Parathyroid adenoma (tissue), 2 donors: ENCODE data around the gene GPATCH1.

ENCODE experiments used
- H2AFZ ChIP-seq: fragments of 300-600 bp; sonication (generic); one replicate; pipeline ENCODE4 v1.7.0; 2017; ENCODE audit warnings: antibody characterized with exemption, mild to moderate bottlenecking
- H3K27ac ChIP-seq: fragments of 300-600 bp; sonication (generic); one replicate; pipeline ENCODE4 v1.7.0; 2017
- H3K27me3 ChIP-seq: fragments of 300-600 bp; sonication (generic); one replicate; pipeline ENCODE4 v1.7.0; 2017; ENCODE audit warnings: low read length; ENCODE audit not compliant: control insufficient read depth, insufficient read depth
- H3K36me3 ChIP-seq: fragments of 300-600 bp; sonication (generic); one replicate; pipeline ENCODE4 v1.7.0; 2017; ENCODE audit warnings: low read length; ENCODE audit not compliant: control insufficient read depth, insufficient read depth
- H3K4me1 ChIP-seq: fragments of 300-600 bp; sonication (generic); one replicate; pipeline ENCODE4 v1.7.0; 2017; ENCODE audit warnings: control low read depth
- H3K4me2 ChIP-seq: fragments of 300-600 bp; sonication (generic); one replicate; pipeline ENCODE4 v1.7.0; 2017; ENCODE audit warnings: low read length
- H3K4me3 ChIP-seq: fragments of 300-600 bp; sonication (generic); one replicate; pipeline ENCODE4 v1.7.0; 2017; ENCODE audit warnings: low read depth, low read length
- H3K79me2 ChIP-seq: fragments of 300-600 bp; sonication (generic); one replicate; pipeline ENCODE4 v1.7.0; 2017; ENCODE audit warnings: control low read depth
- H3K9ac ChIP-seq: fragments of 300-600 bp; sonication (generic); one replicate; pipeline ENCODE4 v1.7.0; 2017; ENCODE audit warnings: mild to moderate bottlenecking
- H3K9me3 ChIP-seq: fragments of 300-600 bp; sonication (generic); one replicate; pipeline ENCODE4 v1.7.0; 2017; ENCODE audit warnings: low read length; ENCODE audit not compliant: control insufficient read depth
- CTCF ChIP-seq: fragments of 300-600 bp; sonication (generic); IDR thresholded peaks from one replicate; pipeline ENCODE4 v1.7.0; 2017; ENCODE audit warnings: antibody characterized with exemption, mild to moderate bottlenecking
- donor health status: primary hyperparathyroidism.

GPATCH1 gene

GRCh38 chr19:33089010-33089409 lies 8.0 kb downstream of the GPATCH1 start:
- Histone ChIP-seq H3K9ac (no peak overlapping the region), H3K4me2 (no peak overlapping the region), H3K9me3 (no peaks in the 10 kb centered on the region), H3K4me1 (no peaks in the 10 kb centered on the region), H3K27ac (no peak overlapping the region), H3K27me3 (no peaks in the 10 kb centered on the region), H3K36me3 (no peaks in the 10 kb centered on the region), H3K4me3 (no peak overlapping the region), H2AFZ (no peak overlapping the region), H3K79me2 (no peaks in the 10 kb centered on the region)
- no peak for TF ChIP-seq CTCF

- TF ChIP-seq CTCF, result no peak
- no peak overlapping the region for H3K9ac ChIP-seq
- no peaks in the 10 kb centered on the region for H3K36me3 ChIP-seq
- no peaks in the 10 kb centered on the region for H3K4me1 ChIP-seq
- no peaks in the 10 kb centered on the region for H3K27me3 ChIP-seq
- no peaks in the 10 kb centered on the region for H3K9me3 ChIP-seq
- H3K27ac ChIP-seq, result no peak overlapping the region
- H3K4me2 ChIP-seq, result no peak overlapping the region
- no peaks in the 10 kb centered on the region for H3K79me2 ChIP-seq
- no peak overlapping the region for H3K4me3 ChIP-seq
- no peak overlapping the region for H2AFZ ChIP-seq
Measured at GRCh38 chr19:33090179-33090578, 9.2 kb downstream of the GPATCH1 start.

- H3K9ac ChIP-seq, result no peak overlapping the region
- no peaks in the 10 kb centered on the region for H3K36me3 ChIP-seq
- no peaks in the 10 kb centered on the region for H3K9me3 ChIP-seq
- no peak overlapping the region for H3K27ac ChIP-seq
- H3K79me2 ChIP-seq, result no peaks in the 10 kb centered on the region
- no peak overlapping the region for H3K4me2 ChIP-seq
- no peak overlapping the region for H2AFZ ChIP-seq
- no peaks in the 10 kb centered on the region for H3K27me3 ChIP-seq
- no peak for TF ChIP-seq CTCF
- peaks cover 11% of the 10 kb centered on the region for H3K4me1 ChIP-seq
- H3K4me3 ChIP-seq, result no peak overlapping the region
Measured at GRCh38 chr19:33093420-33094210, 12.6 kb downstream of the GPATCH1 start.

- H3K9ac ChIP-seq, result no peak overlapping the region
- H3K9me3 ChIP-seq, result no peaks in the 10 kb centered on the region
- H3K36me3 ChIP-seq, result no peaks in the 10 kb centered on the region
- no peaks in the 10 kb centered on the region for H3K79me2 ChIP-seq
- no peak overlapping the region for H2AFZ ChIP-seq
- TF ChIP-seq CTCF, result no peak
- peaks cover 11% of the 10 kb centered on the region for H3K4me1 ChIP-seq
- no peak overlapping the region for H3K27ac ChIP-seq
- no peaks in the 10 kb centered on the region for H3K27me3 ChIP-seq
- no peak overlapping the region for H3K4me3 ChIP-seq
- H3K4me2 ChIP-seq, result no peak overlapping the region
Measured at GRCh38 chr19:33094436-33095067, 13.6 kb downstream of the GPATCH1 start.

GRCh38 chr19:33096005-33096404 lies 15.0 kb downstream of the GPATCH1 start:
- Histone ChIP-seq H3K27me3 (no peaks in the 10 kb centered on the region), H3K4me1 (peaks cover 11% of the 10 kb centered on the region), H3K36me3 (no peaks in the 10 kb centered on the region), H3K9me3 (no peaks in the 10 kb centered on the region), H3K9ac (no peak overlapping the region), H3K4me2 (no peak overlapping the region), H3K79me2 (no peaks in the 10 kb centered on the region), H3K4me3 (no peak overlapping the region), H3K27ac (no peak overlapping the region), H2AFZ (no peak overlapping the region)
- no peak for TF ChIP-seq CTCF
